Adipocyte (in vitro differentiated cells): ENCODE data around the gene NUP205.
"Not testable (repeated sequence)": the region's sequence is repeated elsewhere in the genome, so short reads cannot be mapped to it uniquely, and the experiment has no call there.

Experiments used
- DNase-seq: peaks from one replicate; pipeline ENCODE4 v3.0.0-alpha.2; 2015; ENCODE audit warnings: low read depth
- H3K27me3 ChIP-seq: replicated peaks from 2 replicates; pipeline ENCODE4 v1.7.0; 2013; ENCODE audit warnings: mild to moderate bottlenecking, low read length, moderate library complexity; ENCODE audit not compliant: control insufficient read depth, insufficient read depth
- H3K36me3 ChIP-seq: 2 replicates; pipeline ENCODE4 v1.7.0; 2013; ENCODE audit warnings: low read length, mild to moderate bottlenecking, moderate library complexity; ENCODE audit not compliant: control insufficient read depth, insufficient read depth, severe bottlenecking
- H3K4me1 ChIP-seq: 2 replicates; pipeline ENCODE4 v1.7.0; 2013; ENCODE audit warnings: mild to moderate bottlenecking, low read length, moderate library complexity; ENCODE audit not compliant: control insufficient read depth, insufficient read depth
- H3K4me3 ChIP-seq: 2 replicates; pipeline ENCODE4 v1.7.0; 2013; ENCODE audit warnings: mild to moderate bottlenecking, low read length, moderate library complexity
- H3K9ac ChIP-seq: 2 replicates; pipeline ENCODE4 v1.7.0; 2013; ENCODE audit warnings: mild to moderate bottlenecking, low read length, moderate library complexity
- H3K9me3 ChIP-seq: 2 replicates; pipeline ENCODE4 v1.7.0; 2013; ENCODE audit warnings: mild to moderate bottlenecking, low read length, moderate library complexity; ENCODE audit not compliant: control insufficient read depth

Gene NUP205

GRCh38 chr7:135658564-135658963, 100.8 kb downstream of the NUP205 start:
- Histone ChIP-seq H3K27me3 (no peaks in the 10 kb centered on the region), H3K9me3 (no peaks in the 10 kb centered on the region)

GRCh38 chr7:135659159-135659846, 101.6 kb downstream of the NUP205 start:
- Histone ChIP-seq H3K9ac (no peak overlapping the region), H3K4me3 (no peak overlapping the region), H3K9me3 (no peaks in the 10 kb centered on the region), H3K27me3 (no peaks in the 10 kb centered on the region), H3K36me3 (no peaks in the 10 kb centered on the region), H3K4me1 (peaks cover 16% of the 10 kb centered on the region)
- DNase-seq: no peak

More at GRCh38 chr7:135658564-135658963, 100.8 kb downstream of the NUP205 start:
- Histone ChIP-seq H3K9ac (no peak overlapping the region), H3K4me3 (no peak overlapping the region), H3K36me3 (no peaks in the 10 kb centered on the region), H3K4me1 (peaks cover 8% of the 10 kb centered on the region)
- no peak for DNase-seq

DNA sequence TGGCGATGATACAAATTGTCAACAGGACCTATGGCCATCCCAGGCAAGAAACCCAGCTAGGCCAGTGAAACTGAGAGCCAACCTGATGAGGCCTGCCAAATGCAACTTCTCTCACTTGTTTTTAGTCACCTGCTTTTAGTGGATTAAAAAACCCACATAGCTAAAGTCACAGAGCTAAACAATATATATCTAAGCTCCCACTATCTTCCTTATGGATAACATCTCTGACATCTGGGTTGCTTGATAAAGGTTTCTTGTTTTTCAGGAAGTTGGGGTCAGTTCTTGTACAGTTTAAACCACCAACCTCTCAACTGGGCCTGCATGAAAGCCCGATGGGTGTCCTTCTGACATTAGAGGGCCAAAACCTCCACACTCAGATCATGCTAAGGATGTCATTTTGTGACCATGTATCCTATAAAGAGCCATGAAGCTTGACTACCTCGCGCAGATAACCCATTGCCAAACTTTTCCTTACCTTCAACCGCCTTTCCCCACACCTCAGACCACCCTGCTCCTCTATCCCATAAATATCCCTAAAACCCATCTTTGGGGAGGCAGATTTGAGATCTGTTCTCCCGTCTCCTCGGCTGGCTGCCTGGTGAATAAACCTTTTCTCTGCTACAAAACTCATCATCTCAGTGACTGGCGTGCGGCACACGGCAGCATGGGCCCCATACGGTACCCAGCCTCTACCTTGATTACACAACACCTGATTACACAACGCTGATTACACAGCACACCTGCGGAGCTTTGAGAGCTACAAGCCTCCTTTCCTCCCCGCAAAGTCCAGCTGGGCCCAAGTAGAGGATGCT, 103.8 kb downstream of the NUP205 start:
- H3K4me3 ChIP-seq: peak overlapping the region; percentile 93
- H3K9me3 ChIP-seq: no peaks in the 10 kb centered on the region
- H3K9ac ChIP-seq: peak overlapping the region; percentile 97
- peaks cover 34% of the 10 kb centered on the region for H3K4me1 ChIP-seq
- DNase-seq: no peak
- H3K36me3 ChIP-seq: no peaks in the 10 kb centered on the region
- H3K27me3 ChIP-seq: no peaks in the 10 kb centered on the region

DNA sequence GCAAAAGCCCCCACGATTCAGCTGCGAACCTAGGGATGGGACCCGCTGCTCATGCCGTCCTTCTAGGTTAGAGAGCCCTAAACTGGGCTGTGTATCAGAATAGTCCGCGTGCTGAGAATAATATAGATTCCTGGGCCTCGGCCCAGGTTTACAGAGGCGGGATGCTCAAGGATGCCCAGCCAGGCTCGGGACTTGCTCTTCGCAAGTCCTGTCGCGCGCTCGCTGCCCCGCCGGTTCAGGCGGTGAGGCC, 104.3 kb downstream of the NUP205 start:
- Histone ChIP-seq H3K9me3 (no peaks in the 10 kb centered on the region), H3K4me3 (peak overlapping the region; percentile 93)

DNA sequence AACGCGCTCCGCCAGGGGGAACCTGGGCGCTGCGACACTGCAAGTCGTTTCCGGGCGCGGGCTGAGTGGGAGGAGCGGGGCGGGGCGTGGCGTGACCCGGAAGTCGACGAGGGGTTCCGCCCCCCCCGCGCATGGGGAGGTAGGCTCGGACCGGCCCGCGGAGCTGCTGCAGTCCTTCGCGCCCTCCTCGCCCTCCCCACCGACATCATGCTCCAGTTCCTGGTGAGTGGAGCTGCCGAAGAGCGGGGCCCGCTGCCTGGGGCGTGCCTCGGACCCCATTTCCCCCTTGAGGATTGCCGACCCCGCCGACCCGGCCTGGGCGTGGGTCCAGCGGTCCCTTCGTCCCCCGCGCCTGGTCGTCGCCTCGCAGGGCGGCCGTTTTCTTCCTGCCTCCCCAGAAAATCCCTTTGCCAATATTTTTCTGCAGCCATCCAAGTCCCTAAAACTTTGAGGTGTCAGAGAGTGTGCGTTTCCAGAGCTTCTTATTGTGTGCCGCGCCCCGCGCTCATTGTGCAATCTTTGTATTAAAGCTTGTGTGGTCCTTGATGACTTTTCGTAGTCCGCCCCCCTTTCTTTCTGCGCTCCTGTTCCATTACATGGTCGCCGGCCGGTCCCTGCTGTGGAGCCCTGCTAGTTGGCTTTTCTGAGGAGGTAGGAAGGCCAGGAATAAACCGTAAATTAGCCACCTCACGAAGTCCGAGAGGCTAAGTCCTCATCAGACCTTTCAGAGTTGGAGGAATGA, 104.8 kb downstream of the NUP205 start, which contains the start of gene STMP1:
STMP1 (plus strand) TSS at position 142 of the 742 bp plus-strand sequence.
- Histone ChIP-seq H3K36me3 (no peaks in the 10 kb centered on the region), H3K9me3 (no peaks in the 10 kb centered on the region), H3K4me1 (peaks cover 36% of the 10 kb centered on the region), H3K9ac (peak within 1 kb of the TSS; percentile 97), H3K27me3 (no peaks in the 10 kb centered on the region), H3K4me3 (peak within 1 kb of the TSS; percentile 93)
- peak; percentile 99 for DNase-seq

More for the DNA sequence above, 104.3 kb downstream of the NUP205 start:
- H3K9ac ChIP-seq: peak overlapping the region; percentile 97
- no peaks in the 10 kb centered on the region for H3K27me3 ChIP-seq
- H3K36me3 ChIP-seq: no peaks in the 10 kb centered on the region
- peaks cover 36% of the 10 kb centered on the region for H3K4me1 ChIP-seq
- DNase-seq: no peak

- Histone ChIP-seq H3K27me3 (no peaks in the 10 kb centered on the region), H3K9ac (peak overlapping the region; percentile 97), H3K36me3 (no peaks in the 10 kb centered on the region), H3K9me3 (no peaks in the 10 kb centered on the region), H3K4me3 (peak overlapping the region; percentile 93), H3K4me1 (peaks cover 36% of the 10 kb centered on the region)
- peak; percentile 36 for DNase-seq
These were observed 106.4 kb downstream of the NUP205 start for GRCh38 chr7:135664046-135664589.

DNA sequence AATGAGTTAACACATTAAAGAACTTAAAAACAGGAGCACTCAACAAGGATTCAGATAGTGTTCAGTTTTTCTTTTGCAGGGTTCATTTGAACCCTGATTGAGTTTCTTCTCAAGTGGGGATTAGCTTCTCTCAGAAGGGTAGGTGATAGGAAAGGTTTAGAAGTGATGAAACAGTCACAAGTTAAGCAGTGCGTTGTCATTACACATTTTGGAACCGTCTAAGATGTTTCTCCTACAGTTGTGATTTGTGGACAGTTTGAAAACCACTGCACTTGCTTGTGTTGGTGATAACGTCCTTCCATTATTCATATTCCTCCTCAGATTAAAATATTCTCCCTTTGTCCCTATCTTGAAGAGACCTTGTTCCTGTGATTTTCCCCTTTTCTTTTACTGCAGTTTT, 107.3 kb downstream of the NUP205 start:
- Histone ChIP-seq H3K27me3 (no peaks in the 10 kb centered on the region), H3K9me3 (no peaks in the 10 kb centered on the region), H3K4me3 (no peak overlapping the region), H3K36me3 (no peaks in the 10 kb centered on the region), H3K4me1 (peaks cover 45% of the 10 kb centered on the region), H3K9ac (peak overlapping the region; percentile 41)
- DNase-seq: no peak

DNA sequence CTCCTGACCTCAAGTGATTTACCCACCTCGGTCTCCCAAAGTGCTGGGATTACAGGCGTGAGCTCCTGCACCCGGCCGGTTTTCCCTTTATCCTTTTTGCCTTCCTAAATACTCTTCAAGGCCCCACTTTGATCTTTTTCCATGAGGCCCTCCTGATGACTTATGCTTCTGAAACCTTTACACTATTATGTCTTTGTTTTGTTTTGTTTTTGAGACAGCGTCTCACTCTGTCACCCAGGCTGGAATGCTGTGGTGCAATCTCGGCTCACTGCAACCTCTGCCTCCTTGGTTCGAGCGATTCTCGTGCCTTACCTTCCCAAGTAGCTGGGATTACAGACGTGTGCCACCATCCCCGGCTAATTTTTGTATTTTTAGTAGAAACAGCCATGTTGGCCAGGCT, 108.4 kb downstream of the NUP205 start:
- H3K36me3 ChIP-seq: no peaks in the 10 kb centered on the region
- no peak overlapping the region for H3K9ac ChIP-seq
- no peaks in the 10 kb centered on the region for H3K27me3 ChIP-seq
- peaks cover 56% of the 10 kb centered on the region for H3K4me1 ChIP-seq
- no peaks in the 10 kb centered on the region for H3K9me3 ChIP-seq
- no peak overlapping the region for H3K4me3 ChIP-seq
- DNase-seq: no peak

DNA sequence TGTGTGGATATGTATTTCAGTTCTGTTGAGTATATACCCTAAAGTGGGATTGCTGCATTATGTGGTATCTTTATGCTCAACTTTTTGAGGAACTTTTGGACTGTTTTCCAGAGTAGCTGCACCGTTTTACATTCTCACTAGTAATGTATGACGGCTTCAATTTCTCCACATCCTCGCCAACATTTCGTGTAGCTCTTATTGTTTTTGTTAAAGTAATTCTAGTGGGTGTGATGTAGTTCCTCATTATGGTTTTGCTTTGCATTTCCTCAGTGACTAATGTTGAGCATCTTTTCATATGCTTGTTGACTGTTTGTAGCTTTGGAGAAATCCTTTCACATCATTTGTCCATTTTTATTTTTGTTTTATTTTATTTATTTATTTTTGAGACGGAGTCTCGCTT, 109.1 kb downstream of the NUP205 start:
- H3K9me3 ChIP-seq: no peaks in the 10 kb centered on the region
- no peaks in the 10 kb centered on the region for H3K27me3 ChIP-seq
- no peaks in the 10 kb centered on the region for H3K36me3 ChIP-seq
- H3K4me1 ChIP-seq: peaks cover 59% of the 10 kb centered on the region
- no peak for DNase-seq
- no peak overlapping the region for H3K4me3 ChIP-seq
- H3K9ac ChIP-seq: no peak overlapping the region

DNA sequence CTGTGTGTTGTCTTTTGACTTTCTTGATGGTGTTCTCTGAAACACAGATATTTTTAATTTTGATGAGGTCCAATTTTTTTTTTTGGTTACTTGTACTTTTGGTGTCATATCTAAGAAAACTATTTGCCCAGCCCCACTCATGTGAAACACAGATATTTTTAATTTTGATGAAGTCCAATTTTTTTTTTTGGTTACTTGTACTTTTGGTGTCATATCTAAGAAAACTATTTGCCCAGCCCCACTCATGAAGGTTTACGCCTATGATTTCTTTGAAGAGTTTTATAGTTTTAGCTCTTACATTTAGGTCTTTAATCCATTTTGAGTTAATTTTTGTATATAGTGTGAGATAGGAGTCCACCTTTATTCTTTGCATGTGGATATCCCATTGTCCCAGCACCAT, 109.9 kb downstream of the NUP205 start:
- H3K4me3 ChIP-seq, H3K36me3 ChIP-seq, H3K9ac ChIP-seq, DNase-seq, H3K27me3 ChIP-seq, H3K9me3 ChIP-seq: not testable (repeated sequence)
- peaks cover 60% of the 10 kb centered on the region for H3K4me1 ChIP-seq

GRCh38 chr7:135668852-135669395, 111.2 kb downstream of the NUP205 start:
- H3K36me3 ChIP-seq, DNase-seq, H3K27me3 ChIP-seq, H3K9ac ChIP-seq, H3K4me3 ChIP-seq, H3K9me3 ChIP-seq: not testable (repeated sequence)
- peaks cover 62% of the 10 kb centered on the region for H3K4me1 ChIP-seq
